GM18505 (cell line): ENCODE results near the gene SLC12A4.
"Not testable (repeated sequence)": the region's sequence is repeated elsewhere in the genome, so short reads cannot be mapped to it uniquely, and the experiment has no call there.

Experiments
- ATAC-seq: cut with Tn5 transposase; IDR thresholded peaks from one replicate; pipeline ENCODE4 v1.9.1; 2021; ENCODE audit not compliant: unreplicated experiment
- POLR2A ChIP-seq: IDR thresholded peaks from 4 replicates; pipeline ENCODE4 v1.6.1; 2011; ENCODE audit warnings: borderline replicate concordance; ENCODE audit not compliant: insufficient read depth, insufficient read length; ENCODE audit errors: extremely low read depth

Gene SLC12A4

DNA sequence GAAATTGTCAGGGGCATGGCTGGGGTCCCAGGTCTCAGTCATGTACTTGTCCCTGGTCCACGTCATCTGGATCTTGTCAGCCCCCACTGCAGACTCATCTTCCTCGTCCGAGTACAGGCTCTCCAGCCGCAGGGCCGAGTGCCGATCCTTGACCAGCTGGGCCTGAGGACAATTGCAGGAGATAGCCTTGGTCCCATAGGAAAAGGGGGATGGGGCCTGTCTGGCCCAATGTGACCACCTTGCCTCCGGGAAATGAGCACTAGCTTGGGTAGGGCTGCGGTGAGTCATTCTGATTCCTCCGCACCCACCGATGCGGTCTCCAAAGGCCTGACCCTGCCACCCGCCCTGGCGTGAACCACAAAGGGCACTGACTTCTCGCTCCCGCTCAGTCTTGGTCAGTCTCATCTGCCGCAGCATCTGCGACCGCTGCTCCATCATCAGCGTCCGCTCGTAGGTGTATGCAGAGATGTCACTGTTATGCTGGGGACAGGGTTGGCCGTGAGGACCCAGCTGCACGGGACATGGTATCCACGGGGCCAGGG lies 23.0 kb downstream of the SLC12A4 start:
- ATAC-seq, result no peak
- TF ChIP-seq POLR2A, result no peak

DNA sequence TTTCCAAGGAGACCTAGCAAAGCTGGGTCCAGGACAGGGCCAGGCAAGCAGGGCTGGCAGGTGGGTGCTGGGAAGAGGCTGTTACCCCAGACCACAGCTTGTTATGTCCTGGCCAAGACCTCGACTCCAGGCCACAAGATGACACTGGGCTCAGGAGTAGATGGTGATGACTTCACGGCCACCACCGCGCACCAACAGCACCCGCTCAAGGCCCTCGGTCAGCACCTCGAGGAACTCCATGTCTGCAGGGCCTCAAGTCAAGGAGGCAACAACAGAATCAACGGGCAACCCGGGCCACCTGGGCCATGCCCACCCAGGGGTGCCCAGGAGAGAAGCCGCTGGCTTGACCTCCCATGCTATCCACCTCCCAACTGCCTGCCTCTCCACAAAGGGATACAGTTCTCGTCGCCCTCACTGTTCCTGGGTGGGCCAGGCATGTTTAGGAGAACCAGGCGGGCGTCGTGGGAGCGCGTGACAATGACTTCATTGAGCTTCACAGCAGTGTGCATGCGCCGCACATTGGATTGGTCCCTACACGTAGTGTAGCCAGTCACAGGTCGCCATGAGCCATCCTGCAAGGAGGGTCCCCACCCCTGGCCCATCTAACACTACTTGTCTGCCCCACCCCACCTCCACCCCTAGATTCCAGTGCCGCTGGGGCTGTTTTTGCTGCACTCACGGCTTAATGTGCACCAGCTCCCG lies 23.6 kb downstream of the SLC12A4 start:
- no peak for TF ChIP-seq POLR2A
- no peak for ATAC-seq

DNA sequence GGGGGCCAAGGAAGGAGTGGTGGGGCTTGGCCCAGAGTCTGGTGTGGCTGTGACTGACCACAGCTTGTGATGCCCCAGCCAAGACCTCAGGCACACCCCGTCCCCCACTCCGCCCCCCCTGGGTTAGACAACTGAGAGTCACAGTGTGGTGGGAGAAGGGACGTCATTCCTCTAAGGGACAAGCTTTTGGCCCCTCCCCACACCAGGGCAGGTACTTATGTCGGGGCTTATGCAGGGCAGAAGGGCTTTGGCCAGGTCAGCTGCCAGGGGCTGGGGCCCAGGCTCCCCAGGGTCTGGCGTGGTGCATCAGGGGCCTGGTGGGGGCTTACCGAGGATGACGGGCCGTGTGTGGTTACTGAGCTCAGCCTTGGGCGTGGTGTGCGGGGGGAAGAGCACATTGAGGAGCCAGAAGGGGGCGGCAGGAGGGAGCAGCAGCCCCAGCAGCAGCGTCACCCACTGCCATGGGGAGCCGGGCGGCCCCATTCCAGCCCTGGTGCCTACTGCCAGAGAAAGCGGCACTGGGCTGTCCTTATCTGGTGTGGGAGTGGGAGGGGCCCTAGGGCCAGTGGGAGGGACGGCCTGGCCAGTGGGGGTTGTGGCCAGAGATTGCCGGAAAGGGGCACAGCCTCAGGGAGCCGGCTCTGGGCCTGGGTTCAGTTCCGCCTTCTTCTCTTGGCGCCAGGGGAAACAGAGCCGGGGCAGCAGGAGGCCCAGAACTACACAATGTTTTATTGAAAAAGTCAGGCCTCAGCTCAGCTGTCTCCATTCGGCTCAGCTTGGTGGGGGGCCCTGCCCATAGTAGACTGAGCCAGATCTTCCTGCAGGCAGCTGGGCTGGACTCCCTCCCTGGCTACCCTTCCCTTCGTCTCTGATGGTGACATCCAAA lies 24.6 kb downstream of the SLC12A4 start, which contains the start of gene LCAT:
Gene LCAT, minus strand, starts transcription at position 502 of the 886 bp plus-strand sequence. Its CDS starts 19 bp downstream, at position 483.
- ATAC-seq, result no peak
- no peak for TF ChIP-seq POLR2A

DNA sequence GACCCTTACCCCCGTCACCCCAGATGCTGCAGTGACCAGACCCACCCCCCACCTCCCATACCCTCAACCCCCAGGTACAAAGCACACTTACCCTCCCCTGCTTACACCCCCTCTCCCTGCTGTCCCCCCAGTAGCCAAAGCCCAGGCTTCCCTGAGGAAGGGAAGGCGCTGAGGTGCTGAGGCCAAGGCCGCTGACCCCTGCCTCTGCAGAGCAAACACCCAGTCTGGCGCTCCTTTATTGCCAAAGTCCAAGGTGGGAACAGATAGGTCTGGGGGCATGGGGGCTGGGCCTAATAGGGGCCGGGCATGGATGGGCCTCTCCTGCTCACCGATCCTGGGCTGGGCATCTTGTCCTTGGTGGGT lies 25.2 kb downstream of the SLC12A4 start:
- no peak for ATAC-seq
- TF ChIP-seq POLR2A, result no peak

DNA sequence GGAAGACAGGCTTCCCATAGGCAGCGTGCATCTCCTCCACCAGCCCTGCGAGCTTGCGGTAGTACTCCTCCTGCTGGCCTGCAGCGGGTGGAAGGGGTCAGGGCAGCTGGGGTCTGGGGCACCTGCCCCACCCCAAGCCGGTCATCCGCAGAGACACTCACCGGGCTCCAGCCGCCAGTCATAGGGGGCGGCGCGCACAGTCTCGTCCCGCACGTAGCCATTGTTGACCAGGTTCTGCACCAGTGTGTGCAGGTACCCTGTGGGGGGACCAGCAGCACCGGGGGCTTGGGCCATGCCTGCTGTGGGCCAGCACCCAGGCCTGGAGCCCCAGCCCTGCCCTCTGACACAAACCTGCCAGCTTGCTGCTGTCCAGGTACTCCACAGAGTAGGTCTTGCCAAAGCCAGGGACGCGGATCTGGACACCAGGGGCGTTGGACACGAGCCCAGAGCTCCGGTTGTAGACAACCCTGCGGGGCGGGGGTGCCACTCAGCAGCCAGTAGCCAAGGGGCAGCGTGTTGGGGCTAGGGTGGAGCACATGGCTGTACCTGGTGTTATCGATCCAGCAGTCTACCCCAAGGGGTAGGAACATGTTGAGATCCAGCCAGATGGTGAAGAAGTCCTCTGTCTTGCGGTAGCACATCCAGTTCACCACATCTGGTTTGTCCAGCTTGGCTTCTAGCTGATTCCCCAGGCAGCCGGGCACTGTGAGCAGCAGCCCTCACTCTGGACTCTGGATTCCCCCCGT lies 25.8 kb downstream of the SLC12A4 start:
- no peak for TF ChIP-seq POLR2A
- no peak for ATAC-seq

DNA sequence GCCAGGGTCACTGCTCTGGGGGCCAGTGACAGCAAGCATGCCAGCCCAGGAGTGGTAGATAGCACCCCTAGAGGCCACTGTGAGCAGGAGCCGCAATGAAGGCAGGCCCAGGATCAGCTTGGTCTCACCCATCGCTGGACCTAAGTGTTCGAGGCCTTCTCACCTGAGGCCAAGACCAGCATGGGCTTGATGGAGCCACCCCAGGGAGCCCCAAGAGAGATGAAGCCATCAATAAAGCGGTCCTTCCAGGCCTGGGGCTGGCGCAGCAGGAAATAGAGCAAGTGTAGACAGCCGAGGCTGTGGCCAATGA lies 26.3 kb downstream of the SLC12A4 start:
- no peak for TF ChIP-seq POLR2A
- ATAC-seq, result no peak

DNA sequence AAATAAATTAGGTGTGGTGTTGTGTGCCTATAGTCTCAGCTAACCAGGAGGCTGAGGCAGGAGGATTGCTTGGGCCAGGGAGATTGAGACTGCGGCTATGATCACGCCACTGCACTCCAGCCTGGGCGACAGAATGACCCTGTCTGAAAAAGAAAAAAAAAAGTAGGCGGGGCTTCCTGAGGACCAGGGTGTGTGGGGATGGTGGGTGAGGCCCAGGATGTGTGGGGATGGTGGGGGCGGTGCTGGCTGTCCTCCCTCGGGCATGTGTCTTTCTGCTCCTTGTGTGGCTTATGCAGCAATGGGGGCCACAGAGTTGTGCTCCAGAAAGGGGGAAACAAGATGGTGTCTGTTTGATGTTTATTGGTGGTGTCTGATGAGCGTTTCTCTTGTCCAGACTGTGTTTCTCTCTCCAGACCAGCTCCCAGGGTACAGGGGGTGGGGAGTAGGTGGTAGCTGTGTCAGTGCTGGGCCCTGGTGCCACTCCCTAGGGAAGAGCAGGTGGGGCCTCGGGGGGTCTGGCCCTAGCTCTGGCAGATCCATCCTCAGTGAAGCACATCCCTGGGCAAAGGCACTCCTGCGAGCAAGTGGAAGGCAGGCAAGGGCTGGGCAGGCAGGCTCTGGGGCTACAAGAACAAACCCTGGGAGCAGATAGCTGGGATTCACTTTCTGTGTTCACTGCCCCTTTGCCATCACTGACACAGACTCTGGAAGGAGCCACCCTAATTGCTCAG lies 26.8 kb downstream of the SLC12A4 start:
- ATAC-seq, result no peak
- no peak for TF ChIP-seq POLR2A

DNA sequence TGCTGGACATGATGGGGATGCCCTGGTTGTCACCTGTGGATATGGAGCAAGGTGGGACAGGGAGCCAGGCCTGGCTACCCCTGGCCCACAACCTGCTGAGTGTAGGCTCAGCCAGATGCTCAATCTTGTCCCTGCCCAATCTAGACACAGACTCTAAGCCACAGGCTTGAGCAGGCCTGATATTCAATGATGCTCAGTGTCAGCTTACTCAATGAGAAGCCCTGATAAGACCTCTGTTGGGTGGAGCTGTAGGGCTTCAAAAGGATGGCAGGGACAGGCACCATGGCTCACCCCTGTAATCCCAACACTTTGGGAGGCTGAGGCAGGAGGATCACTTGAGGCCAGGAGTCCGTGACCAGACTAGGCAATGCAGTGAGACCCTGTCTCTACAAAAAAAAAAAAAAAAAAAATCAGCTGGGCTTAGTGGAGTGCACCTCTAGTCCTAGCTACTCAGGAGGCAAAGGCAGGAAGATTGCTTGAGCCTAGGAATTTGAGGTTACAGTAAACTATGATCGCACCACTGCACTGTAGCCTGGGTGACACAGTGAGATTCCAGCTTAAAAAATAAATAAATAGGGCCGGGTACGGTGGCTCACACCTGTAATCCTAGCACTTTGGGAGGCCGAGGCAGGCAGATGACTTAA lies 27.9 kb downstream of the SLC12A4 start:
- no peak for TF ChIP-seq POLR2A
- no peak for ATAC-seq

DNA sequence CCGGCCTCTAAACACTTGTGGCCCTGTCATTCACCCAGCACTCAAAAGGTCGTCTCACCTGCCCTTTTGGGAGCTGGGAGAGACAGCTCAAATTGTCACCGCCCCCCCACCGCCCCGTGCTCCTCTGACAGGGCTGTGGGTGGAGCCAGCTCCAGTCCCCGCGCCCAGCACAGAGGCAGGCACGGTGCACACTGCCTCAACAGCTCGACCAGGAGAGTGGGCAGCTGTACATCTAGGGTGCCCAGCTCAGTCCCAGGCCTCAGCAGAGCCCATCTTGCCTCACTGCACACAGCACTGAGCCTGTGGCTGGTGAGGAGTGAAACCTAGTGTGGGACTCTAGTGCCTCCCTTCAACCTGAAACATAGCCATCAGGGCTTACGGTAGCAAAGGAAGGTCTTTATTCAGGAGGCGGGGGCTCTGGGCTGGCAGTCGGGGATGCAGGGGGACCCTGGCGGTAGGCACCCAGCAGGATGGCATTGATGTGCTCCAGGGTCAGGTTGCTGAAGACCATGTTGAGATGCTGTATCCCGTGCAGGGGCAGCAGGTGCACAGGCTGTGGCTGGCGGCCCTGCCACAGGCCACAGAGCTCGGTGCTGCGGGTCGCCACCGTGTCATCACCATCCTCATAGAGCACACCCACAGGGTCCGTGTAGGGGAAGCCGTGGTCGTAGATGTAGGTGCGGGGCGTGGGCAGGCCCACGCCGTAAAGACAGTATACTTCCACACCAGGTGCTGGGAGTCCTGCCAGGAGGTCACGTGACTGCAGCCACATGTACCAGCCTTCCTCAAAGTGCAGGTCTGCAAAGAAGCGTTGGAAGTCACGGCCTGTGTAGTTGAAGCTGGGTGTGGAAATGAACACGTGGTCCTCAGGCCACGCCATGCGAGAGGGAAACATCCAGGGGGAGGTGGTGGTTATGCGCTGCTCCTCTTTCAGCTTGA lies 28.7 kb downstream of the SLC12A4 start:
- TF ChIP-seq POLR2A, result no peak
- no peak for ATAC-seq

DNA sequence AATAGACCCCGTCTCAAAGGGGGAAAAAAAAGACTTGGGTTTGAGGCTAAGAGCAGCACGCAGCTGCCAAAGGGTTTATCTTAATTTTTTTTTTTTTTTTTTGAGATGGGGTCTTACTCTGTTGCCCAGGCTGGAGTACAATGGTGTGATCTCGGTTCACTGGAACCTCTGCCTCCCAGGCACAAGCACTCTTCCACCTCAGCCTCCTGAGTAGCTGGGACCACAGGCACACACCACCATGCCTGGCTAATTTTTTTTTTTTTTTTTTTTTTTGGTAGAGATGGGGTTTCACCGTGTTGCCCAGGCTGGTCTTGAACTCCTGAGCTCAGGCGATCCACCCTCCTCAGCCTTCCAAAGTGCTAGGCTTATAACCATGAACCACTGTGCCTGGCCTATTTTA lies 30.7 kb downstream of the SLC12A4 start:
- ATAC-seq, result not testable (repeated sequence)

DNA sequence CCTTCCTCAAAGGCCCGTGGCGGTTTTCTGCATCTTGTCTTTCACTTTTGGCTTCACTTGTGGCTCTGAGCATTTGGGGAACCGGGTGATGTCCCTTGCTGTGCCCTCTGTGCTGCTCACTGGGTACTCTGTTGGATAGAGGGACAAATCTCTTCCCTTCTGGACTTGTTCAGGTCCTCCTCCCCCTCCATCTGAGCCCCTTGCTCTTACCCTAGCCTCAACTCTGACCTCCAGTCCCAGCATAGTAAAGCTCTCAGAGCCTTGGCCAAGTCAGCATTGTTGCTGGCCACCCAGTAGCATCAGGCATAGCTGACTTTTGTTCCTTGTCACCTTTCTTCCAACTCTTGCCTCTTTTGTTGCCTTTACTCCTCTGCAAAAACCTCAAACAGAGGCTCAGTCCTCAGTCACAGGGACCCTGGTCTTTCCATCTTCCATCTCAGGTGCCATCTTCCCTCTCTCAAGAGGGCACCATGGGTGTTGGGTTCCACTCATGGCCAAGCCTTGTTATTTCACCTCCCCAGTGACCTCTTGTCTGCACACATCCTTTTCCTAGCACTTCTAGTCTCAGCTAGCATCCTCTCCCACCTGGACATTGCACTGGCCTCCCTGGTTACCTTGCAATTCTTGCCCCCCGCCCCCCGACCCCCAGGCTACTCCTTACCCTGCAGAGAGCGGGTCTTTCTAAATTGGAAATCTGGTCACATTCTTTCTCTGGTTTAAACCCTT lies 31.4 kb downstream of the SLC12A4 start:
- TF ChIP-seq POLR2A, result no peak
- ATAC-seq, result no peak
